Middle frontal gyrus (tissue), 1 donor: Measurements from ENCODE around the gene SPATA2.

Experiments
- DNase-seq: peaks from one replicate; pipeline ENCODE4 v3.0.0-alpha.2; 2015; ENCODE audit warnings: low spot score; ENCODE audit errors: extremely low spot score

Gene SPATA2

DNA sequence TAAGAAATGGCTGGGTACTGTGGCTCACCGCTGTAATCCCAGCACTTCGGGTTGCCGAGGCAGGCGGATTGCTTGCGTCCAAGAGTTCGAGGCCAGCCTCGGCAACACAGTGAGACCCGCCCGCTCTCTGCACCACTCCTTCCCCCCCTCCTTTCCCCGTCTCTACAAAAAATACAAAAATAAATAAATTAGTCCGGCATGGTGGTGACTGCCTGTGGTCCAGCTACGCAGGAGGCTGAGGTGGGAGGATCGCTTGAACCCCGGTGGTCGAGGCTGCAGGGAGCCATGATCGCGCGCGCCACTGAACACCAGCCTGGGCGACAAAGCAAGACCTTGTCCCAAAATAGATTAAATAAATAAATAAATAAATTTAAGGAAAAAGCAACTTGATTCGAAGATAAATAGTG, 20.4 kb upstream of the SPATA2 start:
- no peak for DNase-seq

DNA sequence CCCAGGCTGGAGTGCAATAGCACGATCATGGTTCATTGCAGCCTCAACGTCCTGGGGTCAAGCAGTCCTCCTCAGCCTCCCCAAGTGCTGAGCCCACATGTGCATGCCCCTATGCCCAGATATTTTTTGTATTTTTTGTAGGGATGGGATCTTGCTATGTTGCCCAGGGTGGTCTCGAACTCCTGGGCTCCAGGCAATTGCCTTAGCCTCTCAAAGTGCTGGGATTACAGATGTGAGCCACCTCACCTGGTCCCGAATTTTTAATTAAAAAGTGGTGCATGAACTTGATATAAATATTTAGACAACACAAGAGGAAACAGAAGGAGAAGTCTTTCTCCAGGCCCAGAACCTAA, 13.8 kb upstream of the SPATA2 start:
- DNase-seq = no peak

DNA sequence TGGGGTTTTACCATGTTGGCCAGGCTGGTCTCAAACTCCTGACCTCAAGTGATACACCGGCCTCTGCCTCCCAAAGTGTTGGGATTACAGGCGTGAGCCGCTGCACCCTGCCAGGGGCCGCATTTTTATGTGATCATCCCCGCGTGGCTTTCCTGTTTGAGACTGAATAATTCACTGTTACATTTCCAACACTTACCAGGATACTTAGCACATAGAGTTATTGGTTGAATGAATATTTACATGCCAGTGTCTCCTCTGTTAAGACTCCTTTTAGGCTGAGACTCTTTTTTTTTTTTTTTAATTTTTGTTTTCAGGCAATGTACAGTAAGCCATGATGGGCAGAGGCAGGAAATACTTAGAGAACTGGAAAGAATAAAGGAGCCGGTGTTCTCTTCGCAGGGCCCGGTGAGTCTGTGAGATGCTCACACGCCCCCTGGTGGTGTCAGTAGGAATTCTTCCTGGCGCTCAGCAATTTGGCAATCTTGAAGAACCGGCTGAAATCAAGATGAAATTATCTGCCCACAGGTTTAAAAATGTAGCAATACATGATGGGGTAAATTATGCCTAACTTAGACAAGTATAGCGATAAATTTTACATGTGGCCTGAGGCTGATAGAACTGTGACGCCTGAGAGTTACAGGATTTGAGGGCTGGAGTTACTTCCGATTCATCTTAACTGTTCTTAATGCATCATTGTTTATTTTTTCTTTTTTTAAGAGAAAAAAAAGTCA, 13.2 kb upstream of the SPATA2 start:
- DNase-seq = peak; percentile 69

- DNase-seq = no peak
Measured at GRCh38 chr20:49925901-49926454, 10.6 kb upstream of the SPATA2 start.

- DNase-seq = no peak
Measured at GRCh38 chr20:49924247-49924646, 8.9 kb upstream of the SPATA2 start.

DNA sequence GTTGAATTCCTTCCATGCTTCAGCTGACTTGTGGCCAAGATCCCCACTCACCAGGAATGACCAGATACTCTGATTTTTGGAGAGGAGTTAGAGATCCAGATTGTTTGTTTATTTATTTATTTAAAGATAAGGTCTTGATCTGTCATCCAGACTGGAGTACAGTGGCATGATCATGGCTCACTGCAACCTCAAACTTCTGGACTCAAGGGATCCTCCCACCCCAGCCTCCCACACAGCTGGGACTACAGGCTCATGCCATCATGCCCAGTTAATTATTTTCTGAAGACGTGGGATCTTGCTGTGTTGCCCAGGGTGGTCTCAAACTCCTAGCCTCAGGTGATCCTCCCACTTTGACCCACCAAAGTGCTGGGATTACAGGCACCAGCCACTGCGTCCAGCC, 4.1 kb upstream of the SPATA2 start:
- DNase-seq = no peak

DNA sequence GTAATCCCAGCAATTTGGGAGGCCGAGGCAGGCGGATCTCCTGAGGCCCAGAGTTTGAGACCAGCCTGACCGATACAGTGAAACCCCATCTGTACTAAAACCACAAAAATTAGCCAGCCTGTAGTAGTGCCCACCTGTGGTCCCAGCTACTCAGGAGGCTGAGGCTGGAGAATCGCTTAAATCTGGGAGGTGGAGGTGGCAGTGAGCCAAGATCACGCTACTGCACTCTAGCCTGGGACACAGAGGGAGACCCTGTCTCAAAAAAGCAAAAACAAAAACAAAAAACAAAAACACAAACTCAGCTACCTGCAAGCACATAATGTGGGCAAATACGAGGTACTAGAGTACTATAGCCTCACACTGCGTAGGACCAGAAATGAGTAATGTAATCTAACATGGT, 3.7 kb upstream of the SPATA2 start:
- DNase-seq = no peak

- no peak for DNase-seq
Measured at GRCh38 chr20:49918446-49918845, 3.1 kb upstream of the SPATA2 start.

GRCh38 chr20:49916146-49917002, 1.0 kb upstream of the SPATA2 start:
- no peak for DNase-seq

DNA sequence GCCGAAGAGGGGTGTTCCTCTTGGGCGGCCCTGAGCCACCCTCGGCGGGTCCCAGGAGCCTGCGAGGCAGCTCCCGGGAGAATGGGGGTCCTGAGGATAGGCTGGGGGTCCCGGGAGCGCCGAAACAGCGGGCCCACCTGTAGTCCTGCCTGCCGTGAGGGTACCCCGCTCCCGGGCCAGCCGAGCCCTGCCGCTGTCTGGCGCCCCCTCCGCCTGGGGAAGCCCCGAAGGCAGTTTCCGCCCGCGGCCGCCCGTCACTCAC, 280 bp downstream of the SPATA2 start:
- no peak for DNase-seq

DNA sequence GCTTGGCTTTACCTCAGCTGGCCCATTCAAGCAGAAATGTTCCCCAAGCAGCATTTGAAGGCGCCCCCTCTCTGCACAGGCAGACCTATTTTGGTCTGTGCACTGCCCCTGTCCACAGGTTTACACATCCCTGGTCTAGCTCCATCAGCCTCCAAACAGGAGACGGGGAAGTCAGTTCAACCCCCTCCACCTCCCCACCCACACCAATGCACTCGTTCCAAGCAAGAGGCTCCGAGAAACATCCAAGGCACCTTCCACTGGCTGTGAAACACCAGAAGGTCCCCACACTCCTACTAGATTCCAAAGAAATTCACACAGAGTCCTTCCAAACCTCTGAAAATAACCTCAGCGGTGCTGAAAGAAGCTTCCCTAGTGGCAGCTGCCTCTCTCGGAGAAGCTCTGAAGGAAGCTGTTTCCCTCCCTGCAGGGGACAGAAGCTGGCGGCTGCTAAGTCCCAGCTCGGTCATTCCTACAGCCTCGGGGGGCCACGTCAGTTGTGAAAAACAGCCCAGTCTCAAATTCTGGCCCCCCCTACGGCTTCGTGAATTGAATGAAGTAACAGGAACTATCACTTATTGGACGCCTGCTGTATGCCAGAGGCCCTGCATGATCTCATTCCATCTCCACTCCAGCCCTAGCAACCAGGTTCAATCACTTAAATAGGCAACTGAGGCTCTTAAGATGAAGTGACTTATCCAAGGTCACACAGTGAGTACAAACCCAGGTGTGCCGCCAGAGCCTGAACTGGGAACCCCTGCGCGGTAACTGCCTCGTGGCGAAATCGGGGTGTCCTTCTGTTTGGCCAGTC, 815 bp downstream of the SPATA2 start:
- DNase-seq = no peak

- DNase-seq = no peak
Measured at GRCh38 chr20:49913399-49914047, 1.8 kb downstream of the SPATA2 start.

DNA sequence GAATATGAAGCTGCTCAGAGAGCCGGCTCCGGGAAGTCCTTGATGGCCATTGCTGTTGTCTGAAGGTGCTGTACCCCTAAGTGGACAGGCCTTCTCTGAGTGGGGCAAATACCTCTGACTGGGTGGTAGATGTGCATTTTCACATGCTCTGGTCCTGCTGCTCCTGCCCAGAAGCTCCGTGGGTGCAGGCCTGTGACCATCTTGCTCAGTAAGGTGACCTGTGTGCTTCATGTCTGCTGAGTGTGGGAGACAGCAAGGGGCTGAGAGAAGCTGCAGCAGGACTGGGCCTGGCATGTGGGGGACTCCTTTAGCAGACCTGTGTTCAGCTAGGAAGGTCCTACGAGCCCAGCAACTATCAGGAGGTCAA, 5.0 kb downstream of the SPATA2 start:
- DNase-seq = no peak

DNA sequence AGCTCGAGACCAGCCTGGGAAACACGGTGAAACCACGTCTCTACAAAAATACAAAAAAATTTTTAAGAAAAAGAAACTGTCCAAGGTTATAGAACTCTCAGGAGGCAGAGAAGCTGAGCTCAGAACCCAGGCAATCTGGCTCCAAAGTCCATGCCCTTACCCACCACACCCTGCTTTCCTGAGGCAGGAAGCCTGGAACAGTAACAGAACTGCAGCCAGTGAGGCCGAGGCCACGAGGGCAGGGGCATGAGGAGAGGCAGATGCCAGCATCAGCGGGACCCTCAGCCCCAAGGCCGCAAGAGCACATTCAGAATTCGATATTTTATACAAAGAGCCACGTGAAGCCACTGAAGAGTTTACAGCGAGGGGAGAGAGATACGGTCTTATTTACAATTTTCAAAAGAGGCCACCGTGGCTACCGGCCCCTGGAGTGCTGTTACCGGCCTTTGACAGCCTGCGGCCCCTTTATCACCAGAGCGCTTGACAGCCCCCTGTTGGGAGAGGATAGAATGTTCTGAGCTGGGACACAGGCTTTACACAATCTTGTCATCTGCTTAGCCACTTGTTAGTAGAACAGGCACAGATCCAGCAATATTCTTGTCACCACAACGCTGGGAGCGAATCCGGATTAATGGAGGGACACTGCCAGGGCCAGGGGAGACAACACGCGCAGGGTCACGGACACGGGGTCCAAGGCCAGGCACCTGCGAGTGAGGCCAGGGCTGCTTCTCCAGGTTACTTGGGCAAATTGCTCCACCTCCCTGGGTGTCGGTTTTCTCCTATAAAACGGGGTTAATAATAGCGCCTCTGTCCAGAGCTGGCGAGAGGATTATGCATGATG, 5.6 kb downstream of the SPATA2 start:
- DNase-seq = no peak

DNA sequence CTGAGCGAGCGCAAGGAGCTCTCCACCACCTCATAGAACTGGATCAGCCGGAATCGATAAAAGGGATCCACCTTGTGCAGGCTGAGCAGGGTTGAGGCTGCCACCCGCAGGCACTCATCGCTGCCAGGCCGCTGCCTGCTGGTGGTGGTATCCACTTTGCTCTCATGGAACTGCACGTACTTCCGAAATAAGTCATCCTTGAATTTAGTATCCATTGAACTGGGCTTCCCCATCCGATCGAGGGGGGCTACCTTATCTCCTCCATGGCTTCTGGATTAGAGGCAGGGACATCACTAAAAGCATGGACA, 7.1 kb downstream of the SPATA2 start:
- no peak for DNase-seq

GRCh38 chr20:49907405-49908257, 7.7 kb downstream of the SPATA2 start:
- DNase-seq = no peak

- DNase-seq = no peak
Measured at GRCh38 chr20:49906615-49907154, 8.6 kb downstream of the SPATA2 start.

- no peak for DNase-seq
Measured at GRCh38 chr20:49906101-49906604, 9.2 kb downstream of the SPATA2 start.

DNA sequence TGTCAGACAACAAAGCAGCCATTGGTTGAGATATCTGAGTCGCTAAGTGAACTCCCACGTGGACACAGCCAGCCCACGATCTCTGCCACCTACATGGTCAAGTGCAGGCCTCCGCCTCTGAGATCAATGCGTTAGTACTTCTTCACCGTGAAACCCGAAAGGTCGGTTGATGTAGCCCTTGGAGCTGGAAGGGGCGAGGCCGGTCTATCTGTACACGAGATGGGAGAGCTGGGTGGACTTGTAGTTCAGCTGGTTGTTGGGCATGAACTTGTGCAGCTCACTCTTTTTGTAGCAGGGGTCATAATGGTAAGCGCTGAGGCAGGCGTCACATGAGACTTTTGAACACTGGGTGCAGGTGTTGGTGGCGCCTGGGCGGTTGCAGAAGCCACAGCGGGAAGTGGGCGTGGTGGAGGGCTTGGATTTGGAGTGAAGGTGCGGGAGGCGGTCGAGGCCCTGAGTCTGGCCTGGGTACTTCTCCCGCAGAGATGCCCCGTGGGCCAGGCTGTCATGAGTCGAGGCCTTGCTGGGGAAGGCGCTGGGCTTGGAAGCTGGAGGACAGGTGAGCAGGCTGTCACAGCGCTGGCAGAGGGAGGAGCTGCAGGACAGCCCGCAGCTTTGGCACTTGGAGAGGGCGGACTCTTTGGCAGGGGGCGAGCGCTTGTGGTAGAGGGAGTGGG, 9.8 kb downstream of the SPATA2 start:
- no peak for DNase-seq
